ENCODE data around the gene MYOZ3. TPM values are rescaled to one million over a fixed set of nuclear protein-coding genes. Genes with fewer than 3 reads are reported as not detected.

The MYOZ3 gene
- total RNA-seq, 1 experiment from 2014 or later = 1.7 TPM

GRCh38 chr5:150624334-150625163 lies 36.5 kb upstream of the MYOZ3 start:
- Histone ChIP-seq H3K9me3 (ENCODE audit: control insufficient read depth, insufficient read depth, low read depth, low read length) (no peaks in the 10 kb centered on the region), H3K27ac (ENCODE audit: low read length) (peak overlapping the region; percentile 82), H3K36me3 (ENCODE audit: control insufficient read depth, insufficient read depth, low read length) (no peaks in the 10 kb centered on the region; the same call in 1 of the 2 replicates), H3K4me3 (ENCODE audit: low read depth in 2 of 2, low read length in 2 of 2) (peak overlapping the region; percentile 64 to 66), H3K4me1 (ENCODE audit: control insufficient read depth, insufficient read depth, low read length) (peaks cover 57% of the 10 kb centered on the region), H3K27me3 (ENCODE audit: control insufficient read depth, insufficient read depth, low read length) (no peaks in the 10 kb centered on the region)
- no peak for DNase-seq (ENCODE audit: low read depth, low spot score)
- TF ChIP-seq TCF7L2 (IDR thresholded peaks at IDR 0.05; ENCODE audit: low read depth, low read length) (no peak), SIN3A (IDR thresholded peaks at IDR 0.05; ENCODE audit: borderline replicate concordance, insufficient read depth, low read depth, low read length) (no peak), REST (IDR thresholded peaks at IDR 0.05; ENCODE audit: insufficient read depth in 1 of 2, low read depth in 2 of 2, low read length in 1 of 2) (no peak), POLR2AphosphoS5 (IDR thresholded peaks at IDR 0.05; ENCODE audit: low read depth, low read length) (no peak)
- TF ChIP-seq, protein P1, sequence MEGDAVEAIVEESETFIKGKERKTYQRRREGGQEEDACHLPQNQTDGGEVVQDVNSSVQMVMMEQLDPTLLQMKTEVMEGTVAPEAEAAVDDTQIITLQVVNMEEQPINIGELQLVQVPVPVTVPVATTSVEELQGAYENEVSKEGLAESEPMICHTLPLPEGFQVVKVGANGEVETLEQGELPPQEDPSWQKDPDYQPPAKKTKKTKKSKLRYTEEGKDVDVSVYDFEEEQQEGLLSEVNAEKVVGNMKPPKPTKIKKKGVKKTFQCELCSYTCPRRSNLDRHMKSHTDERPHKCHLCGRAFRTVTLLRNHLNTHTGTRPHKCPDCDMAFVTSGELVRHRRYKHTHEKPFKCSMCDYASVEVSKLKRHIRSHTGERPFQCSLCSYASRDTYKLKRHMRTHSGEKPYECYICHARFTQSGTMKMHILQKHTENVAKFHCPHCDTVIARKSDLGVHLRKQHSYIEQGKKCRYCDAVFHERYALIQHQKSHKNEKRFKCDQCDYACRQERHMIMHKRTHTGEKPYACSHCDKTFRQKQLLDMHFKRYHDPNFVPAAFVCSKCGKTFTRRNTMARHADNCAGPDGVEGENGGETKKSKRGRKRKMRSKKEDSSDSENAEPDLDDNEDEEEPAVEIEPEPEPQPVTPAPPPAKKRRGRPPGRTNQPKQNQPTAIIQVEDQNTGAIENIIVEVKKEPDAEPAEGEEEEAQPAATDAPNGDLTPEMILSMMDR (IDR thresholded peaks at IDR 0.05) = no peak
- ATAC-seq = peak; percentile 66
- no TSS peak for BruUV-seq (replicated peaks)
- in situ Hi-C loops (cut with HindIII; ENCODE audit: low pct_unique_long_range_greater_than_20kb, low sequenced_read_pairs) = no loop called here
- CTCF ChIA-PET = no interaction called here
- intact Hi-C loops (cut with micrococcal nuclease; ENCODE audit: unreplicated experiment) = no loop called here
- POLR2A ChIA-PET = no interaction called here

GRCh38 chr5:150625164-150625535 lies 35.9 kb upstream of the MYOZ3 start:
- ChIA-PET CTCF (no interaction called here), POLR2A (no interaction called here)
- intact Hi-C loops (cut with micrococcal nuclease; ENCODE audit: unreplicated experiment) = no loop called here
- in situ Hi-C loops (cut with HindIII; ENCODE audit: low pct_unique_long_range_greater_than_20kb, low sequenced_read_pairs) = no loop called here
- no peaks in the 10 kb centered on the region for H3K27me3 ChIP-seq (ENCODE audit: control insufficient read depth, insufficient read depth, low read length)
- H3K4me3 ChIP-seq (ENCODE audit: low read depth in 2 of 2, low read length in 2 of 2) = peak overlapping the region; percentile 64 to 66
- no peaks in the 10 kb centered on the region for H3K9me3 ChIP-seq (ENCODE audit: control insufficient read depth, insufficient read depth, low read depth, low read length)
- TF ChIP-seq, protein P1 (IDR thresholded peaks at IDR 0.05) = no peak
- TF ChIP-seq REST (IDR thresholded peaks at IDR 0.05; ENCODE audit: insufficient read depth in 1 of 2, low read depth in 2 of 2, low read length in 1 of 2) = no peak
- TF ChIP-seq TCF7L2 (IDR thresholded peaks at IDR 0.05; ENCODE audit: low read depth, low read length) = no peak
- TF ChIP-seq SIN3A (IDR thresholded peaks at IDR 0.05; ENCODE audit: borderline replicate concordance, insufficient read depth, low read depth, low read length) = no peak
- TF ChIP-seq POLR2AphosphoS5 (IDR thresholded peaks at IDR 0.05; ENCODE audit: low read depth, low read length) = no peak
- BruUV-seq (replicated peaks) = no TSS peak
- DNase-seq (ENCODE audit: low read depth, low spot score) (no peak), ATAC-seq (peak; percentile 46; the same call in 1 of the 2 replicates)
- H3K36me3 ChIP-seq (ENCODE audit: control insufficient read depth, insufficient read depth, low read length) = no peaks in the 10 kb centered on the region; the same call in 1 of the 2 replicates
- peaks cover 63% of the 10 kb centered on the region for H3K4me1 ChIP-seq (ENCODE audit: control insufficient read depth, insufficient read depth, low read length)
- peak overlapping the region; percentile 82 for H3K27ac ChIP-seq (ENCODE audit: low read length)
